ENCODE measurements around the gene ATP12A. TPM values are rescaled to one million over a fixed set of nuclear protein-coding genes. Genes with fewer than 3 reads are reported as not detected.
A peak's percentile ranks its signal among the peaks of the same experiment; 100 is the strongest.

ATP12A gene
- total RNA-seq, 1 donor from 2014 or later: not detected

- no peak for DNase-seq (ENCODE audit: low spot score)
Measured at GRCh38 chr13:24688111-24688510, 7.9 kb downstream of the ATP12A start.

- DNase-seq (ENCODE audit: low spot score): no peak
Measured at GRCh38 chr13:24688950-24689349, 8.7 kb downstream of the ATP12A start.

GRCh38 chr13:24691381-24691780, 11.2 kb downstream of the ATP12A start:
- no peak for DNase-seq (ENCODE audit: low spot score)

- DNase-seq (ENCODE audit: low spot score): peak; percentile 71
Measured at GRCh38 chr13:24692561-24692960, 12.4 kb downstream of the ATP12A start.

- DNase-seq (ENCODE audit: low spot score): peak; percentile 38
Measured at GRCh38 chr13:24693862-24694471, 13.8 kb downstream of the ATP12A start.

- no peak for DNase-seq (ENCODE audit: low spot score)
Measured at GRCh38 chr13:24694907-24695306, 14.7 kb downstream of the ATP12A start.

- no peak for DNase-seq (ENCODE audit: low spot score)
Measured at GRCh38 chr13:24698686-24699085, 18.5 kb downstream of the ATP12A start.

- DNase-seq (ENCODE audit: low spot score): no peak
Measured at GRCh38 chr13:24699541-24699940, 19.3 kb downstream of the ATP12A start.

- DNase-seq (ENCODE audit: low spot score): no peak
Measured at GRCh38 chr13:24700539-24700938, 20.3 kb downstream of the ATP12A start.

- no peak for DNase-seq (ENCODE audit: low spot score)
Measured at GRCh38 chr13:24706886-24707585, 26.8 kb downstream of the ATP12A start.

- DNase-seq (ENCODE audit: low spot score): no peak
Measured at GRCh38 chr13:24709186-24709913, 29.1 kb downstream of the ATP12A start.

- peak; percentile 38 for DNase-seq (ENCODE audit: low spot score)
Measured at GRCh38 chr13:24713022-24713421, 32.8 kb downstream of the ATP12A start.

- no peak for DNase-seq (ENCODE audit: low spot score)
Measured at GRCh38 chr13:24716011-24716410, 35.8 kb downstream of the ATP12A start.

GRCh38 chr13:24716446-24716845, 36.2 kb downstream of the ATP12A start:
- no peak for DNase-seq (ENCODE audit: low spot score)

- no peak for DNase-seq (ENCODE audit: low spot score)
Measured at GRCh38 chr13:24717217-24717616, 37.0 kb downstream of the ATP12A start.

- no peak for DNase-seq (ENCODE audit: low spot score)
Measured at GRCh38 chr13:24718192-24718965, 38.2 kb downstream of the ATP12A start.

- DNase-seq (ENCODE audit: low spot score): no peak
Measured at GRCh38 chr13:24719139-24719538, 38.9 kb downstream of the ATP12A start.

GRCh38 chr13:24723206-24723605, 43.0 kb downstream of the ATP12A start:
- DNase-seq (ENCODE audit: low spot score): no peak

GRCh38 chr13:24724714-24725113, 44.5 kb downstream of the ATP12A start:
- no peak for DNase-seq (ENCODE audit: low spot score)

GRCh38 chr13:24725379-24725778, 45.2 kb downstream of the ATP12A start:
- no peak for DNase-seq (ENCODE audit: low spot score)

GRCh38 chr13:24727731-24728601, 47.8 kb downstream of the ATP12A start:
- DNase-seq (ENCODE audit: low spot score): peak; percentile 83

Measured in umbilical cord (tissue), 2 donors.